ENCODE data around the gene ILKAP.

The ILKAP gene

GRCh38 chr2:238128534-238129001, 74.9 kb downstream of the ILKAP start:
- H3K4me3 ChIP-seq (ENCODE audit: low read depth, low read length): no peak overlapping the region
- DNase-seq (ENCODE audit: low read depth): no peak

GRCh38 chr2:238128061-238128440, 75.4 kb downstream of the ILKAP start:
- DNase-seq (ENCODE audit: low read depth): no peak
- H3K4me3 ChIP-seq (ENCODE audit: low read depth, low read length): no peak overlapping the region

GRCh38 chr2:238127165-238128060, 76.1 kb downstream of the ILKAP start:
- H3K4me3 ChIP-seq (ENCODE audit: low read depth, low read length): peak overlapping the region; percentile 24

GRCh38 chr2:238126775-238127164, 76.7 kb downstream of the ILKAP start:
- H3K4me3 ChIP-seq (ENCODE audit: low read depth, low read length): no peak overlapping the region
- no peak for DNase-seq (ENCODE audit: low read depth)

More at GRCh38 chr2:238127165-238128060, 76.1 kb downstream of the ILKAP start:
- DNase-seq (ENCODE audit: low read depth): peak; percentile 24

- H3K4me3 ChIP-seq (ENCODE audit: low read depth, low read length): no peak overlapping the region
- no peak for DNase-seq (ENCODE audit: low read depth)
Observed at GRCh38 chr2:238126338-238126737, 77.2 kb downstream of the ILKAP start.

- DNase-seq (ENCODE audit: low read depth): no peak
- no peak overlapping the region for H3K4me3 ChIP-seq (ENCODE audit: low read depth, low read length)
Observed at GRCh38 chr2:238125127-238125885, 78.2 kb downstream of the ILKAP start.

GRCh38 chr2:238124488-238125126, 78.9 kb downstream of the ILKAP start:
- H3K4me3 ChIP-seq (ENCODE audit: low read depth, low read length): no peak overlapping the region
- no peak for DNase-seq (ENCODE audit: low read depth)

- no peak for DNase-seq (ENCODE audit: low read depth)
- no peak overlapping the region for H3K4me3 ChIP-seq (ENCODE audit: low read depth, low read length)
Observed at GRCh38 chr2:238123991-238124470, 79.5 kb downstream of the ILKAP start.

GRCh38 chr2:238123218-238123971, 80.1 kb downstream of the ILKAP start:
- no peak for DNase-seq (ENCODE audit: low read depth)
- no peak overlapping the region for H3K4me3 ChIP-seq (ENCODE audit: low read depth, low read length)

- DNase-seq (ENCODE audit: low read depth): no peak
Observed at GRCh38 chr2:238122287-238123217, 80.9 kb downstream of the ILKAP start.

GRCh38 chr2:238121511-238122286, 81.8 kb downstream of the ILKAP start:
- H3K4me3 ChIP-seq (ENCODE audit: low read depth, low read length): no peak overlapping the region
- no peak for DNase-seq (ENCODE audit: low read depth)

More at GRCh38 chr2:238122287-238123217, 80.9 kb downstream of the ILKAP start:
- H3K4me3 ChIP-seq (ENCODE audit: low read depth, low read length): no peak overlapping the region

- DNase-seq (ENCODE audit: low read depth): peak; percentile 5
- H3K4me3 ChIP-seq (ENCODE audit: low read depth, low read length): no peak overlapping the region
Observed at GRCh38 chr2:238120463-238121298, 82.8 kb downstream of the ILKAP start.
